NCI-H1436 (cell line): ENCODE measurements around the gene LRRC1.
A peak's percentile ranks its signal among the peaks of the same experiment; 100 is the strongest.

Experiments used
- DNase-seq: peaks from one replicate; lab custom pipeline; 2025; lab: John Stamatoyannopoulos, UW

LRRC1 gene

DNA sequence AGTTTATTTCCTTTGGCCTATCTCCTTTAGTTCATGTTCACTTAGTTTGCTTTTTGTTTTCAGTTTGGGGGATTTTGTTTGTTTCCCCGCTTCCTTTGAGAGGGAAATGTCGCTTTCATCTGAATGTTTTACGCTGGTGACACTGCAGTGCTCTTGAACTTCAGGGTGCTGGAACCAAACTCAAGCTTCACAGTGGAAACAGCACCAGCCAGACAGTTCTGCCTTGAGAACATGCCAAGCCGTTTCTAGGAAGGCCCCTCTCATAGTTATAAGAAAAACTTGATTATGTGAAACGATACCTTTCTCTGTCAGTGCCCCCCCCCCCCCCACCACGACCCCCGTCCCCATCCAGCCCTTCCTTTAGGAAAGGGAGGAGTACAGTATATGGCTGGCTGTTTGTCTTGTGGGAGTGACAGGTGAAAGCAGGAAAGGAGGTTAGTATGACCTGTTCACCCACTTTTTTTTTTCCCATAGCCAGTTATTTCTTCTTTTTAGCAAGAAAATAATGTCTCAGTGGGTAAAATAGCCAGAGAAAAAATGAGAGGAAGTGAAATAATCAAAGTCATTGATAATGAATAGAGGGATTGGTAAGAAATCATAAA lies 130.1 kb downstream of the LRRC1 start:
- DNase-seq, result no peak

DNA sequence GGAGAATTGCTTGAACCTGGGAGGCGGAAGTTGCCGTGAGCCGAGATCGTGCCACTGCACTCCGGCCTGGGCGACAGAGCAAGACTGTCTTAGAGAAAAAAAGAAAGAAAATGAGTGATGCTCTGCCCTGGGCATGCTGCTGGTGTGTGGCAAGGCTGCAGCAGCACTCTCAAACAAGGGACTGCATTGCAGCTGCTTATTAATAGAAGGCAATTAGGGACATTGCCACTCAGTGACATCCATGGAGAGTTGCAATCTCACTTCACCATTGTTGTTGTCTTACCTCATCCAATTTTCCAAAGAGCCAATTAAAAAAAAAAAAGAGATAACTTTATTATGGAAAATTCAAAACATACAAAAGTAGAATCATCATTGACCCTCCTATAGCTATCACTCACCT lies 131.1 kb downstream of the LRRC1 start:
- peak; percentile 7 for DNase-seq

DNA sequence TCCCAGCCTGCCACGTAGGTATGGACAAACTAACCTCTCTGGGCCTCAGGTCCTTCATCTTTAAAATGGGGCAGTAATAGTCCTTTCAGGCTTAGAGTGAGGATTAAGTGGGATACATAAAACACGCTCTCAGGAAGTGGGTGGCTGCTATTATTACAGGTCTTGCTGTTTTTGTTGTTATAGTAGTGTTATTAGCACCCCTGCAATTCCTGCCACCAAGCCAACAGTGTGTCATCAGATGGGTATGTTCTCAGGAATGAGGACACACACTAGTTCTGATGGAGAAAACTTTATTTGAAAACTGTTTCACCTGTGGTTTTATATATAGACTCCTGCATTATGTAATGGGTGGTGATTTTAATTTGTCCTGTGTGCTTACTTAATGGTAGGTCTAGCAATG lies 131.7 kb downstream of the LRRC1 start:
- no peak for DNase-seq

DNA sequence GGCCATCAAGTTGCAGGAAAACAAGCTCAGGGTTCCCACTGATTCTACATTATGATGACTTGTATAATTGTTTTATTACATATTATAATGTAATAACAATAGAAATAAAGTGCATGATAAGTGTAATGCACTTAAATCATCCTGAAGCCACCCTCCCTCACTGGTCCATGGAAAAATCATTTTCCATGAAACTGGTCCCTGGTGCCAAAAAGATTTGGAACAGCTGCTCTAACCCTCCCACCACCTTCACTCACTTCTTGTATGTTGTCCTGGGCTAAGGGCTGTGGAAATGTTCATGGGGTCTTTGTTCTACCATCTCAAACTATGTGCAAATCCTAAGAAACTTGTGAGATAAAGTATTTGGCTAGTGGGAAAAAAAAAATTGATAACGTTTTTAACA lies 133.8 kb downstream of the LRRC1 start:
- DNase-seq, result no peak

DNA sequence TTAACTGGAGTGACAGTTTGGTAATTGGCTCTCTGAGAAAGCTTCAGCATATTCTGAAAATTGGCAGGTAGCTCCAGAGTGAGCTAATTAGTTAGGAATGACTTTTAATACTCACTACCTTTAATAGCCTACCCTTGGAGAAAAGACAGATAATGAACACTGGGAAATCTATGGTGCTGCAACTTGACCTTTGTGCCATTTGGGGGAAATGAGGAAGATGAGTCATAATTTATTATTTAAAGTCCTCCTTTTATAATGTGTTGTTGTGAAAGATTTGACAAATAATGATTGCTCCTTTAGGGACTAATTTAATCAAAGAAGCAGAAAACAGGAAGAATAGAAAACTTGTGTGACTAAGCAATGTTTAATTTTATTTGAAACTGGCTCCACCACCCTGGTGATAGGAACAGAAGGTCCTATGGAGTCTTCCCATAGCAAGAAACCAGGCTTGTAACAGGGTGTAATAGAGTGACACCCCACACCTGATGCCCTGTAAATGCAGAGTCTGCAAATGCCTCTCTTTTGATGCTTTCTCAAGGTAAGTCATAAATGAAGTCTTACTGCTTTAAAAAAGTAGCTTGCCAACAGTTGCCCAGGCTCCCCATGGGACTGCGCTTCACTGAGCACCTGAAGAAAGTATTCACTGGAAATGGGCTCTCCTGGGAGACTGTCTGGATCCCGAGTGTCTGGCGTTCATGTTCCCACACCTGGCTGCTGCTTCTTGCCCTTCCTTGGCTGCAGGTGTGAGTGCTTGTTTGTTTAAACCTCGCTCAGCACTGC lies 134.4 kb downstream of the LRRC1 start:
- no peak for DNase-seq

DNA sequence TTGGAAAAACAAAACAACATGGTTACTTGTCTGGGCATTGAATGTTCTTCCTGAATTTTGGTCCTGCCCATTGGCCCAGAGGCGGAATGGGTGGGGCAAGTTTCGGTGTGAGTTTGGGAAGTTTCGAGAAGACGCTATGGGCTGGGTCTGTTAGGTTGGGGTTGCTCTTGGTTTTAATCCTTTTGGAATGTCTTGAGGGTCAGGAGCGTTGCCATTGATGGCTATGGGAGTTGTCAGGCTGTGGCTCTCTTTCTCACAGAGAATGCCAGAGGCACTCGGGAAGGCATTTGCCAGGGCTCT lies 135.0 kb downstream of the LRRC1 start:
- DNase-seq, result no peak

DNA sequence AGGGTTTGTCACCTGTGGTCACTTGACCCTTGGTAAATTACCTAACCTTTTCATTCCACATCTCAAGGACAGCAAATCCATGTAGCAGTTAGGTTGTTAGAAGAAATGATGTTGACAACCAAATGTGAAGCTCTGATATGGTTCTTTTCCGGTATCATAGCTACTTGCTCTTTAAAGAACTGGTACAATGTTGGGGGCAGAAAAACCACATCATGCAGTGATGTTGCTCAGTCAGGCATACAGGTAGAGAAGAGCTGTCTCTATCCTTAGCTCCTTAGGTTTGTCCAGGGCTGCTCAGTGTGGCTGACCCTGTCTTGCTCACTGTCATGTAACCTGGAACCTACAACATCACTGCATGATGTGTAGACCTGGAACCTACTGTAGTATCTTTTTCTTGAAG lies 135.5 kb downstream of the LRRC1 start:
- DNase-seq, result no peak

DNA sequence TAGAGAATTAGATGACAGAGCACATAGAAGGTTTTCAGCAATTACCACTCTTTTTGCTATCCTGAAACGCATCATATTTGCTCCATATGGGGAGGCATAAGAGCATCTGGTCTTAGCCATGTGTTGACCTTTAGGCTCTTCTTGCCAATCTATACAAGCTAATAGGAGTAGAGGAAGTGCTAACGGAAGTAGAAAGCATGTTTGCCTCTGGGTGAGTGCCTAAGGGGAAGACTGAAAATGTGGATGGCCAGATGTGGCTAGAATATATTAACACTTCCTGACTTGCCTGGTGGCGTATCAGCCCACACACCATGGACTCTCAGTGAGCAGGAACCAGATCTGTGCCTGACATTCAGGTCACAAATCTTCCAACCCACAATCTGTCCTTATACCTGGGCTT lies 136.3 kb downstream of the LRRC1 start:
- DNase-seq, result no peak

DNA sequence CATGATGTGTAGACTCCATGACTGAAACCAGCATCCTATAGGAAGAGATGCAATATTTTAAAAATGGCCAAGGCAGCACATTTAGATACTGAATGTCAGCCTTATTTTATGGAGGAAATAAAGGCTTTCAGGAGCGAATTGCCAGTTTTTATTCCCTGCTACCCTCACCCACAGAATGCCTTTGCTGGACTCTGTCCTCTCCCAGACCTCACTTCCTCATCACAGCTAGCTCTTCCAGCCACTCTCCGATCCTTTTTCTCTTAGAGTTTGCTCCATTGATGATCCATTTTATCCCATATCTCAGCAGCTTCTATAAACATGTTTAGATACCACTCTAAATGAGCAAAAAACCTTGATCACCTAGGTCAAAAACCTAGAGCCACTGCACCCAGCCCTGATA lies 137.7 kb downstream of the LRRC1 start:
- no peak for DNase-seq

DNA sequence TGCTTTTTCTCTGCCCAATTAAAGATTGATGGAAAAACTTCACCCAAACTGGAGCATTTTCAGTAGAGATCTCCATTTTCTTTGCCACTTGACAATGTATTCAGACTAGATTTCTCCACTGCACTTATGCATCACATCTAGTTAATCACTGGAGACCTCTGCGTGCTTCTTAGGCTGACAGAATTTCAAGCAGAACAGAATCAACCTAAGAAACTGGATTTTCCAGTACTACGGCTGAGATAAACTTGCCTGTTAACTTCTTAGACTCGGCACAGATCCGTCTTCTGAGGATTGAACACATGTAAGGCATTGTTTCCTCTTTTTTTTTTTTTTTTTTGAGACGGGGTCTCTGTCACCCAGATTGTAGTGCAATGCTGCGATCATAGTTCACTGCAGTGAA lies 139.2 kb downstream of the LRRC1 start:
- DNase-seq, result no peak

DNA sequence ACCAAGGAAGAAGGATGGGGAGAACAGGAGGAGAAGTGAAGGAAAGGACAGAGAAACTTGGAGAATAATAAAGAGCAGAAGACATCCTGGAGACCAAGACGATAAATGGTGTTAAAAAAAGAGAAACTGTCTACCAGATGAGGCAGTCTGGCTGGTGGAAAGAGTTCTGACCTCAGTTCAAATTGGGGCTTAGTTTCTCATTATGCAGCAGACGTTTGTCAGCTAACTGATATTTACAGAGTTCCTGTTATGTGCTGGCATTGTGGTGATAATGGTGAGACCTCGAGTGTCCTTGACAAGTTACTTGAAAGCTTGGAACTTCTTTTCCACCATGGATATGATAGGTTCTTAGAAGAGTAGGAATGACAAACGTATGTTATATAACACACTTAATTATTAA lies 142.7 kb downstream of the LRRC1 start:
- DNase-seq, result no peak

DNA sequence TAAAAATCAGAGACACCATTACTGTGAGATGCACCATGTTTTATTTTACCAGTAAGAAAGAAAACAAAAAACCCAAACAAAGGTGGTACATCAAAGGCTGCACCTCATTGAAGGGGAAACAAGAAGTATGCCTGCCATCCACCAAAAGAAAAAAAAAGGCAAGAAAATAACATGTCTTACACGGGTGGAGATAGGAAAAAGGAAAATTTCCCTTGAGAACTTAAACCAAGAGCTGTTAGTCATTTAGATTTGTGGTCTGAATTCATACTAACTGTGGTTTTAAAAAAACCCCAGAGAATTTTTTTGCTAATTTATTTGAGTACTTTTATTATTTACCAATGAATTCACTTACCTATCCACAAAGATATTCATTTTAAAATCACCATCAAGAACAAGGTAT lies 144.0 kb downstream of the LRRC1 start:
- DNase-seq, result no peak

DNA sequence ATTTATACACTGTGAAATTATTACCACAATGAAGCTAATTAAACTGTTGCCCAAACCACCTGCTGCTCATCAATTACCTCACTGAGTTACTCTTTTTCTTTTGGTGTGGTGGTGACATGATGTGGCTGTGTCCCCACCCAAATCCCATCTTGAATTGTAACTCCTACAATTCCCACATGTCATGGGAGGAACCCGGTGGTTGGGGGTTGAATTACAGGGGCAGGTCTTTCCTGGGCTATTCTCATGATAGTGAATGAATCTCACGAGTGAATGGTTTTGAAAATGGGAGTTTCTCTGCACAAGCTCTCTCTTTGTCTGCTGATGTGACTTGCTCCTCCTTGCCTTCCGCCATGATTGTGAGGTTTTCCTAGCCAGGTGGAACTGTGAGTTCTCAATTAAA lies 145.0 kb downstream of the LRRC1 start:
- DNase-seq, result no peak

DNA sequence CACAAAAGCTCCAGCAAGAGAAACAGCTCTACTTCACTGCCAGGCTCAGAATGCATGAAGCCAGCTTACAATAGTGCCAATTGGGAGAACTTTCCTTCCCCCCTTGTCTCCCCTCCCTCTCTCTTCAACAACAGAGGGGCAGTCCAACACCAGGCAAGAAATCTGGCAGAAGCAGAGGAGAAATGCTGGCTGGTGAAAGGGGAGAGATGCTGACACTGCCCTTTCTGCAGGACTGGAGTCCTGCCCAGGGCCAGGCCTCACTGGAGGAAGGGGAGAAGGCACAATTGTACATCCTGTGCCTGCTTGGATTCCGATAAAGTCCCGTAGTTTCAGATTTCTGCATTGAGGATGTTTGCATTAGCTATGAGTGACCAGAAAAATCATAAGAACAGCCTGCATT lies 148.6 kb downstream of the LRRC1 start:
- DNase-seq, result no peak

DNA sequence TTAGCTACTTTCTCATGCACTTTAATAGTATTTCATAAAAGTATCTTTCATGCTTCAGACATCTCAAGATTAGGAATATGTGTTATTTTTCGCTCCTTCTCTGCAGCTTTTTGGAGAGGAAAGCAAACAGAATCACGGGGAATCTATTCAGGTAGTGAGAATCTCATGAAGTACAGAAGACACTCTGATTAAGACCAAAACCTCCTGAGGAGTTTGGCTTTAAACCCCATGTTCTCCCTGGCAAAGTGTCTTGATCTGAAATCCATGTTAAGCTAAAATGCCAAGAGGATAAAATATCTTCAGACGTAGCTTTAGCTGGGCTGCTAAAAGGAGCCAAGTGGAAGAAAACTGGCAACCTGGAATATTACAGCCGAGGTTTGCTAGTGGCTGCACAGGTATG lies 149.3 kb downstream of the LRRC1 start:
- DNase-seq, result no peak

DNA sequence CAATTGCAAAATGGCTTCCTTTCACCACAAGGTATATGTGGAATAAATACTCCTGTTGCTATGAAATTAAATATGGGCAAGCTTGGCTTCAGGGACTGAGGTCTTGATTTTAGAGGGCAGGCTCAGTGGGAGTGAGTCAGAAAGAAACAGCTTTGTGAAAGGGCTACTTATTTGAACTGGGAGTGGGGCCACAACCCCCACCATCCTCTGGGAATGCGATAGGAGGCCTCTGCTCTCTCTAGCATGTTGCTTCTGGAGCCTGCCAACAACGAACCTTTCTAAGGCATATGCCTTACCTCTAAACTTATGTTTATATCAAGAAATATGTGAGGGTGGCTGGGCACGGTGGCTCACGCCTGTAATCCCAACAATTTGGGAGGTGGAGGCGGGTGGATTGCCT lies 149.7 kb downstream of the LRRC1 start:
- no peak for DNase-seq

DNA sequence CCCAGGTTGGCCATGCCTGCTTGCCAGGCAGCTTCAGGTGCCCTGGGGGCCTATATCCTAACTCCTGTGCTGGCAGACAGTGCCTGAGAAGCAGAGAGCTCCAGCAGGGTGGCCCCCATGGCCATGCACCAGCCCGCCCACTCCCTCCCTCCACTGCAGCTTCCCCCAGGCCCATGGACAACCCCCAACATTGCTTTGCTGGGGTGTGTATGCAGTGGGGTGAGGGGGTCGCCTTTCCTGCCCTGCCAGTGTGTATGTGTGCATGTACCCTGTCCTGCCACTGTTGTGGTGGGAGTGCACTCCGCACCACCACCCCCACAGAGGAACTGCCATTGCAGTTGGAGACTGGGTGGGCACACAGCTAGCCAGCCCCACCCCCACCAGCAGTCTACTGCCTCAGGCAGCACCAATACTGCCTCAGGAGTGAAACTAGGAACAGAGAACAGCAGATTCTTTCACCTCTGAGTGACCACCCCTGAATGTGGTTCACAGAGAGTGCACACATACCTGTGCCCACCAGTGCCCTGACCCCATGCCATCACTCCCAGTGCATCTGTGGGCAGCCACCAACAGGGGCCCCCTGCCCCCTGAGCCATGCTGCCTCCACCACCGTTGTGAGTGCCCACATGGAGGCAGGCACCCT lies 151.1 kb downstream of the LRRC1 start:
- DNase-seq, result no peak

DNA sequence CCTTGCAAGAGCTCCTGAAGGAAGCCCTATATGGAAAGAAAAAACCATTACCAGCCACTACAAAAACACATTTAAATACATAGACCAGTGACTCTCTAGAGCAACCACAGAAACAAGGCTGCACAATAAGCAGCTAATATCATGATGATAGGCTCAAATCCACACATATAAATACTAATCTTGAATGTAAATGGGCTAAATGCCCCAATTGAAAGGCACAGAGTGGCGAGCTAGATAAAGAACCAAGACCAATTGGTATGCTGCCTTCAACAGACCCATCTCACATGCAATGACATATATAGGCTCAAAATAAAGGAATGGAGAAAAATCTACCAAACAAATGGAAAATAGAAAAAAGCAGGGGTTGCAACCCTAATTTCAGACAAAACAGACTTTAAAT lies 153.0 kb downstream of the LRRC1 start:
- DNase-seq, result no peak

DNA sequence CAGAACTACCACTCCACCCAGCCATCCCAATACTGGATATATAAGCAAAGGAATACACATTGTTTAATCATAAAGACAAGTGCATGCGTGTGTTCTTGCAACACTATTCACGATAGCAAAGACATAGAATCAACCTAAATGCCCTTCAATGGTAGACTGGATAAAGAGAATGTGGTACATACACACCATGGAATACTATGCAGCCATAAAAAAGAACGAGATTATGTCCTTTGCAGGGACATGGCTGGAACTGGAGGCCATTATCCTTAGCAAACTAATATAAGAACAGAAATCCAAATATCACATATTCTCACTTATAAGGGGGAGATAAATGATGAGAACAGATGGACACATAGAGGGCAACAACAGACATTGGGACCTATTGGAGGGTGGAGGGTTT lies 156.6 kb downstream of the LRRC1 start:
- no peak for DNase-seq

DNA sequence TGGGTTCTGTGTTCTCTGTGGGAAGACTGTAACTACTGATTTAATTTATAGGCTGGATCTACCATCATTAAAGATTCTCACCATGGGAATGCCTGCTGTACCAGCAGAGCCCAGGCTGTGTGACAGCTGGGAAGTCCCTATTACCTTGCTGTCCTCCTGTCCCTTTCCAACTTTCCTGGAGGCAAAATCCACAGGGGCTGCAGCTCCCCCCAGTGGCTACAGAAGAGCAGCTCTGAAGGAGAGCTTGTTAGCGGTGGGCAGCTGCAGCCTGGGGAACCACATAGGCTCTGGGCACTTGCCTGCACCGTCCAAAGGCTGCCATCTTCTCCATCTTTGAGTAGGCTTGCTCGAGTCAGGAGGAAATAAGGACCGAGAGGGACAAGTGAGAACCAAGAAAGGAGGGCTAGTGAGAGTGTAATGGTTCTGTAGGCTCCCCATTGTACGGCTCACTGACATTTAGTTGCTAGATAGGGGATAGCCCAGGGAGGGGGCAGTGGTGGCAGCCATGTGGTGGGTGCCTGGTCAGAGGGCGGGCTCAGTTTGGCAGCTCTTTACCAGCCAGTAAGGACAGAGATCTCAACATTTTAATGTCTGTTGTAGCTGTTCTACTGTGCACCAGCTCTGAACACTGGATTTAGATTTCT lies 161.4 kb downstream of the LRRC1 start:
- DNase-seq, result peak; percentile 57

DNA sequence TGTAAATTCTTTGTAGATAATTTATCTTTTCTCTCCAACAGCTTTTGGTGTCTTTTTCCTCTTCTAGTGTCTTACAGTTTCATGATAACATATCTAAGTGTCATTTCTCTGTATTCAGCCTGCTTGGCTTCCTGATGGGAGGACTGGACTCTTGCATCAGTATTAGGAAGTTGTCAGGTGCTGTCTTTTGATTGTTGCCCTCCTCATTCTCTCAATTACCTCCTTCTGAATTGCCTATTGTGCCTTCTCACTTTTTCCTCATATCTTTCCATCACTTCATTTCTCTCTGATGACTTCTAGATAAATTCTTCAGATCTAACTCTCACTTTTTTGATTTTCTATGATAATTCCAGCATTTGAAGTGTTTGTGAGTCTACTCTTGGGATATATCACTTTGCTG lies 162.0 kb downstream of the LRRC1 start:
- no peak for DNase-seq

DNA sequence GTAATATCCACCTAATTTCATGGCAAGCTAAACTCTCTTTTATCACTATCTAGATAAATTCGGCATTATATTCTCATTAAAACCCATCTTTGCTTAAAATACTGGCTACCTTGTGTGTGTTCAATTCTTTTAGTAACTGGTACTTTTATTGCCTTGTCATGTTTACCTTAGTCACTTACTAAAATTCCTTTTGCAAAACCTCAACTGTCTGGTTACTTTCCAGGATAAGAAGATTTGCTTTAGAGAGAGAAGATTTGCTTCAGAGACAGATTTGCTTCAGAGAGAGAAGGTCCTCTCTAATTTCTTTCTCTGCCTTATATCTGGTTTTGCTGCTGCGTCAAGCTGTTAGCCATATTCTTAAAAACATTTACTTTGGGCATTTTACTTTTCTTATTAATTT lies 164.9 kb downstream of the LRRC1 start:
- DNase-seq, result no peak

DNA sequence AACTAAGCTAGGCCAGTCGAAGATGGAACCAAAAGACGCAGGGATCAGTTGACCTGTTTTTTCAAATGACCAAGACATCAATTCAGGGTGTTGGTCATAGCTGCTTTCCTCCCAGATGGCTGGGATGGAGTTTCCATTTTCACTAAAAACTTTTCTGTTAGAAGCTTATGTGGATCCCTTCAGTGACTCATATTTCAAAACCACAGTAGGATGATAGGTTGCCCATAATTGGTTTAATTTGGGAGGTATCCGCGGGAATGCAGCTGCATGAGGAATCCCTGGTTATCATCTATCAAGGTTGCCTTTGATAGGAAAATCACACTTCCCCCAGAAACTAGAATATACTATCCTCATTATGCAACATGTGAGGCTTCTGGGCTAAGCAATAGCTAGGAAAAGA lies 165.5 kb downstream of the LRRC1 start:
- no peak for DNase-seq
